Thyroid gland (tissue), 4 donors: ENCODE data around the gene SEMA3C. TPM values are rescaled to one million over a fixed set of nuclear protein-coding genes. Genes with fewer than 3 reads are reported as not detected.

Source experiments
- DNase-seq, 2 donors: peaks; one replicate each; pipeline ENCODE4 v3.0.0-alpha.2; 2019
- H3K27ac ChIP-seq, 3 donors: fragments of 200-600 bp; sonication (generic); 1 replicate in 2 of 3; 2 replicates in 1 of 3; pipeline ENCODE4 v1.5.1; 2016 to 2019; ENCODE audit warnings: mild to moderate bottlenecking in 1 of 3, moderate library complexity in 1 of 3
- H3K27me3 ChIP-seq: fragments of 200-600 bp; sonication (generic); one replicate; pipeline ENCODE4 v1.5.1; 2019
- H3K36me3 ChIP-seq, 2 donors: fragments of 200-600 bp; sonication (generic); one replicate each; pipeline ENCODE4 v1.5.1; 2016 to 2019
- H3K4me1 ChIP-seq, 2 donors: fragments of 200-600 bp; sonication (generic); one replicate each; pipeline ENCODE4 v1.5.1; 2017 to 2019
- H3K4me3 ChIP-seq, 3 donors: fragments of 200-600 bp; sonication (generic); replicated peaks in 1 of 3; 1 replicate in 2 of 3; 2 replicates in 1 of 3; pipeline ENCODE4 v1.5.1; 2016; ENCODE audit warnings: mild to moderate bottlenecking in 1 of 3
- H3K9me3 ChIP-seq: fragments of 200-600 bp; sonication (generic); one replicate; pipeline ENCODE4 v1.5.1; 2017
- CTCF ChIP-seq, 6 experiments: fragments of 200-600 bp in 3 of 6; fragments of 450-650 bp in 3 of 6; sonication (generic) in 3 of 6; IDR thresholded peaks; one replicate each; pipeline ENCODE4 v1.5.1; 2016 to 2019; ENCODE audit warnings: antibody characterized with exemption in 6 of 6, mild to moderate bottlenecking in 2 of 6, inconsistent platforms in 1 of 6, moderate library complexity in 1 of 6
- POLR2A ChIP-seq, 2 donors: fragments of 450-650 bp; IDR thresholded peaks; one replicate each; pipeline ENCODE4 v1.6.1; 2017; ENCODE audit warnings: antibody characterized with exemption in 2 of 2, mild to moderate bottlenecking in 2 of 2, moderate library complexity in 1 of 2
- WGBS, 2 donors: methylation state at CpG; one replicate each; pipeline ENCODE4 v1.1.5; 2017; 5-methylcytosine and 5-hydroxymethylcytosine counted together
- intact Hi-C: fragments of 100-400 bp; cut with DNase I; formaldehyde crosslinking; loops from one replicate; pipeline ENCODE4 v1.15.1; 2023
- total RNA-seq, 4 donors: library from RNA; depleted of rRNA; stranded (reverse); fragments of >200 nt; gene quantifications; one replicate each; pipeline ENCODE4 v1.2.3, GENCODE V29; 2016

Gene SEMA3C
- total RNA-seq, 4 donors from 2014 or later: 4.0 to 24.0 (median 7.1) TPM

GRCh38 chr7:80722616-80723195 lies 196.1 kb downstream of the SEMA3C start:
- Histone ChIP-seq H3K4me1 (peaks cover 8 to 25% of the 10 kb centered on the region in 2 donors), H3K27me3 (no peaks in the 10 kb centered on the region), H3K36me3 (no peaks in the 10 kb centered on the region), H3K27ac (peak overlapping the region in 2 of 3 donors; percentile 14 to 81), H3K4me3 (no peak overlapping the region), H3K9me3 (no peaks in the 10 kb centered on the region)
- intact Hi-C loops: no loop called here
- TF ChIP-seq POLR2A (IDR thresholded peaks at IDR 0.05) (no peak), CTCF (IDR thresholded peaks at IDR 0.05) (no peak)
- 72 to 81% methylated on average over 3 of the region's 3 CpGs for WGBS, 2 donors
- DNase-seq: peak in 1 of 2 donors; percentile 8

DNA sequence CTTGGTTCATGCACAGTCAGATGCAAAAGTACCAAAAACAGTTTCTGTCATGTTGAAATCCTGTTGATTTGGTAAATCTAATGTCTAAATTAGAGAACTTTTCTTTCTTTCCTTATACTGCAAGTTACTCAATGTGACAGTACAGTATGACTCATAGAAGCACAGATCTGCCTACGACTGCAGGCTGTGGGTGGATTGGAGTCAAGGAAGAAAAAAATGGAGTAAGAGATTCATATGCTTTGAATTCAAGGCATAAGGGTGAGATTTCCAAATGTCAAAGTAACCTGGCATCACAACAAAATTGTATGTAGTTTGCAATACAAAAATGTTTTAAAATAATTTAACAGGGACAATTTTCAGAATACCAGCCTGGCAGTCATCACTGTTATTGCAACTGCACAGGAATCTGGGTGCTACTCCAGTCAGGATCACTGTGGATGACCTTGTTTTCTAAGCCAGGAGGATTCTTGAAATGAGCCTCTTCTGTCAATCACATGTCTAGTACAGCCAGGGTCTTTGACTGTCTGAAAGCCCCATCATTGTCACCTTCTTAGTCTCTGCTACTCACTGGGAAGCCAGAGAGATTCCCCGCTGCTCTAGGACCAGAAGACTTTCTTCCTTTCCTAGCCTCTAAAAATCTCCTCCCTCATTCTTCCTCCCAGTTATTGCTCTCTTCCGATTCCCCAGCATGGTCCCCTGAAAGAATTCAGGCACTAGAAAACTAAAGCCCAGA lies 196.8 kb downstream of the SEMA3C start:
- Histone ChIP-seq H3K4me1 (peaks cover 8 to 25% of the 10 kb centered on the region in 2 donors), H3K27ac (peak overlapping the region in 2 of 3 donors; percentile 14 to 81), H3K9me3 (no peaks in the 10 kb centered on the region), H3K4me3 (no peak overlapping the region), H3K27me3 (no peaks in the 10 kb centered on the region), H3K36me3 (no peaks in the 10 kb centered on the region)
- no peak for DNase-seq
- TF ChIP-seq CTCF (IDR thresholded peaks at IDR 0.05) (no peak), POLR2A (IDR thresholded peaks at IDR 0.05) (no peak)
- intact Hi-C loops: no loop called here
- WGBS, 2 donors: 67 to 68% methylated on average over 3 of the region's 3 CpGs

DNA sequence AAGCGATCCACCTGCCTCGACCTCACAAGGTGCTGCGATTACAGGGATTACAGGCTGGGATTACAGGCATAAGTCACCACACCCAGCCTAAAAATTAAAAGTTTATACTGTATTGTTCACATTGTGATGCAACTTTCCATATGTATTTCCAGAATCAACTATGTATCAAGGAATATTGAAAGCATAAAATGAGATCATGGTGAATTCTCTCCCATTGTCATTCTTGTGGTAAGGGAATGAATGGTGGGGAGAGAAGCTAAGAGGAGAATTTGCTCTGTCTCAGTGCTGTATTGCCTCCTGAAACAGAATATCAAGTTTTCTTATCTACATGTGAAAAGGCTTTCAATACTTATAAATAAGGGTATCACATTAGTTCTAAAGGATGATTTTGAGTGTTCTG lies 198.7 kb downstream of the SEMA3C start:
- intact Hi-C loops: no loop called here
- DNase-seq: no peak
- Histone ChIP-seq H3K27me3 (no peaks in the 10 kb centered on the region), H3K4me1 (peaks cover 8 to 25% of the 10 kb centered on the region in 2 donors), H3K36me3 (no peaks in the 10 kb centered on the region), H3K4me3 (no peak overlapping the region), H3K27ac (no peak overlapping the region), H3K9me3 (no peaks in the 10 kb centered on the region)
- 95 to 98% methylated on average over 3 of the region's 3 CpGs for WGBS, 2 donors
- TF ChIP-seq CTCF (IDR thresholded peaks at IDR 0.05) (no peak), POLR2A (IDR thresholded peaks at IDR 0.05) (no peak)

GRCh38 chr7:80719261-80719660 lies 199.6 kb downstream of the SEMA3C start:
- peaks cover 0 to 19% of the 10 kb centered on the region in 2 donors for H3K4me1 ChIP-seq
- no peaks in the 10 kb centered on the region for H3K27me3 ChIP-seq
- no peaks in the 10 kb centered on the region for H3K9me3 ChIP-seq
- no peak for TF ChIP-seq POLR2A (IDR thresholded peaks at IDR 0.05)
- no peak for TF ChIP-seq CTCF (IDR thresholded peaks at IDR 0.05)
- DNase-seq: no peak
- intact Hi-C loops: no loop called here
- no peak overlapping the region for H3K27ac ChIP-seq
- no peak overlapping the region for H3K4me3 ChIP-seq
- no peaks in the 10 kb centered on the region for H3K36me3 ChIP-seq
- 85 to 91% methylated on average over 3 of the region's 3 CpGs for WGBS, 2 donors

DNA sequence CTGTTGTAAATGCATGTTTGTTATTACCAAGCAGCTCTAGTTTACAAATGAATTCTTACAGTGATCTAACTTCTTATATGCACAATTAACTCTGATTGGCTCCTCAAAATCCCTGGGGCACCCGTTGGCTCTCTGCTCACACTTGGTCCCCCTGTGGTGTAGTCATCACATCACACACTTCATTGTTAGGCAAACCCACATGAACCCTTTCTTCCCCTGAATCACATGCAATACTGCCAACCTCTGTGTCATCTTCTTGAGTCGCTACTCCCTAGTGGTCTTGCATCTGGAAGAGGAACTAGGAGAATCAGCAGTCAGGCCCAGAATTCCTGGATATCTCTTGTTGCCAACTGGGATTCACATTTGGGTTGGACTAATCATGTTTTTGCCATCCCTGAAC lies 207.3 kb downstream of the SEMA3C start:
- Histone ChIP-seq H3K36me3 (no peaks in the 10 kb centered on the region), H3K4me3 (no peak overlapping the region), H3K27ac (no peak overlapping the region), H3K27me3 (no peaks in the 10 kb centered on the region), H3K9me3 (no peaks in the 10 kb centered on the region), H3K4me1 (no peaks in the 10 kb centered on the region)
- no peak for TF ChIP-seq CTCF (IDR thresholded peaks at IDR 0.05)
- TF ChIP-seq POLR2A (IDR thresholded peaks at IDR 0.05): no peak
- WGBS, 2 donors: 51 to 64% methylated on average over 2 of the region's 2 CpGs
- intact Hi-C loops: no loop called here
- no peak for DNase-seq
